Measurements from ENCODE around the gene PCDHGC5.

Gene PCDHGC5

GRCh38 chr5:141490771-141491170, 1.9 kb downstream of the PCDHGC5 start:
- TF ChIP-seq PPARA (CRISPR knock-in tag; IDR thresholded peaks at IDR 0.05; ENCODE audit: borderline replicate concordance) = no peak
- no peak for TF ChIP-seq RARB (CRISPR knock-in tag; IDR thresholded peaks at IDR 0.05)
- no peak for TF ChIP-seq CSDC2 (CRISPR knock-in tag; IDR thresholded peaks at IDR 0.05)
- no peak for TF ChIP-seq SNAI2 (CRISPR knock-in tag; IDR thresholded peaks at IDR 0.05)
- TF ChIP-seq ISL1 (CRISPR knock-in tag; IDR thresholded peaks at IDR 0.05) = no peak
- no peak for TF ChIP-seq GLIS3 (CRISPR knock-in tag; IDR thresholded peaks at IDR 0.05)
- TF ChIP-seq OSR1 (CRISPR knock-in tag; IDR thresholded peaks at IDR 0.05) = no peak
- no peak for ATAC-seq

- TF ChIP-seq ESRRG (CRISPR knock-in tag; IDR thresholded peaks at IDR 0.05) (no peak), BACH2 (CRISPR knock-in tag; IDR thresholded peaks at IDR 0.05; ENCODE audit: borderline replicate concordance) (no peak), TOX (CRISPR knock-in tag; IDR thresholded peaks at IDR 0.05; ENCODE audit: borderline replicate concordance) (no peak), ARNTL (CRISPR knock-in tag; IDR thresholded peaks at IDR 0.05; ENCODE audit: borderline replicate concordance, low read depth) (no peak), TCF4 (CRISPR knock-in tag; IDR thresholded peaks at IDR 0.05; ENCODE audit: borderline replicate concordance) (no peak), ZC3H10 (CRISPR knock-in tag; IDR thresholded peaks at IDR 0.05) (no peak), ZFP30 (CRISPR knock-in tag; IDR thresholded peaks at IDR 0.05) (no peak), OSR1 (CRISPR knock-in tag; IDR thresholded peaks at IDR 0.05) (no peak), SNAI2 (CRISPR knock-in tag; IDR thresholded peaks at IDR 0.05) (no peak), PATZ1 (CRISPR knock-in tag; IDR thresholded peaks at IDR 0.05; ENCODE audit: borderline replicate concordance) (no peak), TSHZ2 (CRISPR knock-in tag; IDR thresholded peaks at IDR 0.05) (no peak), ZNF565 (CRISPR knock-in tag; conservative IDR thresholded peaks at IDR 0.05; ENCODE audit: low read depth) (no peak), ZNF8 (CRISPR knock-in tag; IDR thresholded peaks at IDR 0.05) (no peak), ISL1 (CRISPR knock-in tag; IDR thresholded peaks at IDR 0.05) (no peak), PPARA (CRISPR knock-in tag; IDR thresholded peaks at IDR 0.05; ENCODE audit: borderline replicate concordance) (no peak), POU6F1 (CRISPR knock-in tag; IDR thresholded peaks at IDR 0.05; ENCODE audit: borderline replicate concordance, low read depth) (no peak), ZFP3 (CRISPR knock-in tag; IDR thresholded peaks at IDR 0.05) (no peak), CREB5 (CRISPR knock-in tag; IDR thresholded peaks at IDR 0.05; ENCODE audit: low read depth) (no peak), GLIS3 (CRISPR knock-in tag; IDR thresholded peaks at IDR 0.05) (no peak), CSRNP3 (CRISPR knock-in tag; IDR thresholded peaks at IDR 0.05) (no peak)
- no peak for ATAC-seq
Measured at GRCh38 chr5:141491323-141492167, 2.7 kb downstream of the PCDHGC5 start.

Measured in SK-N-SH treated with all-trans-retinoic acid at 6 μM for 48 hours (cell line).